GM23338 (cell line): Measurements from ENCODE around the gene C11orf52. TPM values are rescaled to one million over a fixed set of nuclear protein-coding genes. Genes with fewer than 3 reads are reported as not detected.

Experiments used
- ATAC-seq: fragments of 200-7000 bp; cut with Tn5 transposase; 3 replicates; pipeline ENCODE4 v1.9.1; 2020
- DNase-seq: peaks from one replicate; pipeline ENCODE4 v3.0.0-alpha.2; 2015; ENCODE audit warnings: low spot score
- H2AFZ ChIP-seq: fragments of 200-600 bp; sonication (generic); 2 replicates; pipeline ENCODE4 v1.8.0; 2016; ENCODE audit warnings: antibody characterized with exemption, mild to moderate bottlenecking, moderate library complexity
- H3F3A ChIP-seq: fragments of 200-600 bp; sonication (generic); replicated peaks from 2 replicates; pipeline ENCODE4 v1.8.0; 2017; ENCODE audit warnings: antibody characterized with exemption, mixed run types, low read depth
- H3K27ac ChIP-seq: fragments of 200-600 bp; sonication (generic); 2 replicates; pipeline ENCODE4 v1.6.1; 2016; ENCODE audit warnings: low read depth
- H3K27me3 ChIP-seq: fragments of 200-600 bp; sonication (generic); 2 replicates; pipeline ENCODE4 v1.8.0; 2016; ENCODE audit warnings: mild to moderate bottlenecking, mixed run types, moderate library complexity; ENCODE audit not compliant: insufficient read depth
- H3K36me3 ChIP-seq: fragments of 200-600 bp; sonication (generic); 2 replicates; pipeline ENCODE4 v1.8.0; 2016; ENCODE audit warnings: mild to moderate bottlenecking; ENCODE audit not compliant: insufficient read depth
- H3K4me1 ChIP-seq: fragments of 200-600 bp; sonication (generic); 2 replicates; pipeline ENCODE4 v1.8.0; 2016; ENCODE audit warnings: mild to moderate bottlenecking, moderate library complexity; ENCODE audit not compliant: insufficient read depth
- H3K4me2 ChIP-seq: fragments of 200-600 bp; sonication (generic); 2 replicates; pipeline ENCODE4 v1.7.1; 2017; ENCODE audit warnings: mixed run types
- H3K4me3 ChIP-seq: fragments of 200-600 bp; sonication (generic); 2 replicates; pipeline ENCODE4 v1.6.1; 2016; ENCODE audit warnings: mixed run types
- H3K79me2 ChIP-seq: fragments of 200-600 bp; sonication (generic); replicated peaks from 2 replicates; pipeline ENCODE4 v1.8.0; 2017; ENCODE audit warnings: mild to moderate bottlenecking; ENCODE audit not compliant: insufficient read depth
- H3K9me2 ChIP-seq: fragments of 200-600 bp; sonication (generic); 2 replicates; pipeline ENCODE4 v1.8.0; 2017; ENCODE audit not compliant: insufficient read depth
- H4K20me1 ChIP-seq: fragments of 200-600 bp; sonication (generic); replicated peaks from 2 replicates; pipeline ENCODE4 v1.8.0; 2017; ENCODE audit warnings: mild to moderate bottlenecking; ENCODE audit not compliant: insufficient read depth
- H3K27ac Mint-ChIP-seq: 2 replicates; pipeline ENCODE4 v1.8.0; 2020; ENCODE audit warnings: inconsistent platforms, mild to moderate bottlenecking, moderate library complexity, mixed read lengths
- H3K27me3 Mint-ChIP-seq: 3 replicates; pipeline ENCODE4 v1.8.0; 2022; ENCODE audit warnings: low read depth, mild to moderate bottlenecking, moderate library complexity, mixed read lengths, inconsistent platforms; ENCODE audit not compliant: insufficient read depth, poor library complexity
- H3K36me3 Mint-ChIP-seq: 3 replicates; pipeline ENCODE4 v1.8.0; 2021; ENCODE audit warnings: low read depth, mild to moderate bottlenecking, inconsistent platforms, moderate library complexity, mixed read lengths
- H3K4me1 Mint-ChIP-seq: 3 replicates; pipeline ENCODE4 v1.8.0; 2020; ENCODE audit warnings: mild to moderate bottlenecking, inconsistent platforms, mixed read lengths
- H3K4me3 Mint-ChIP-seq: 3 replicates; pipeline ENCODE4 v1.8.0; 2021; ENCODE audit warnings: moderate library complexity, mild to moderate bottlenecking, inconsistent platforms, mixed read lengths
- H3K9me3 Mint-ChIP-seq: 3 replicates; pipeline ENCODE4 v1.8.0; 2020; ENCODE audit warnings: moderate library complexity, mild to moderate bottlenecking, inconsistent platforms, mixed read lengths
- CREB1 ChIP-seq: fragments of 250-450 bp; sonication (Bioruptor Pico); IDR thresholded peaks from 2 replicates; pipeline ENCODE4 v1.5.0; 2020; ENCODE audit warnings: low read depth, mild to moderate bottlenecking, moderate library complexity
- CTCF ChIP-seq, 2 experiments: fragments of 200-600 bp in 1 of 2; sonication (generic) in 1 of 2; conservative IDR thresholded peaks; 2 replicates each; pipeline versions ENCODE4 v1.5.1 to v1.6.1; 2016 to 2017; ENCODE audit warnings: antibody characterized with exemption in 2 of 2, low read depth in 2 of 2, mild to moderate bottlenecking in 2 of 2, moderate library complexity in 1 of 2
- ETS1 ChIP-seq: IDR thresholded peaks from 2 replicates; pipeline ENCODE4 v1.6.1; 2016; ENCODE audit warnings: antibody characterized with exemption
- EZH2 ChIP-seq: fragments of 200-600 bp; sonication (generic); IDR thresholded peaks from one replicate; pipeline ENCODE4 v1.8.0; 2017; ENCODE audit warnings: antibody characterized with exemption, mild to moderate bottlenecking, low read depth; ENCODE audit not compliant: unreplicated experiment
- NANOG ChIP-seq: IDR thresholded peaks from 2 replicates; pipeline ENCODE4 v1.6.1; 2016; ENCODE audit warnings: antibody characterized with exemption, borderline replicate concordance
- POLR2AphosphoS5 ChIP-seq: IDR thresholded peaks from 2 replicates; pipeline ENCODE4 v1.6.1; 2016; ENCODE audit warnings: antibody characterized with exemption, low read depth
- REST ChIP-seq: IDR thresholded peaks from one replicate; pipeline ENCODE4 v1.6.1; 2018; ENCODE audit warnings: antibody characterized with exemption; ENCODE audit not compliant: unreplicated experiment
- ZNF114 ChIP-seq: fragments of 250-450 bp; sonication (Bioruptor Pico); IDR thresholded peaks from 2 replicates; pipeline ENCODE4 v1.5.0; 2020; ENCODE audit warnings: mild to moderate bottlenecking, moderate library complexity
- ZNF462 ChIP-seq: fragments of 250-450 bp; sonication (Bioruptor Pico); IDR thresholded peaks from 2 replicates; pipeline ENCODE4 v1.5.0; 2020; ENCODE audit warnings: mild to moderate bottlenecking, moderate library complexity
- polyA plus RNA-seq: library from polyadenylated mRNA; unstranded; fragments of >200 nt; fragmentation: Nextera tagmentation; extraction: Ambion mirVana; gene quantifications from 2 replicates; pipeline ENCODE4 v1.2.1, GENCODE V29; 2016
- total RNA-seq: library from RNA; depleted of rRNA; stranded (reverse); fragments of >200 nt; shearing (Covaris generic); gene quantifications from 2 replicates; pipeline ENCODE4 v1.2.3, GENCODE V29; 2014

Gene C11orf52
- total and polyA plus RNA-seq, 2 experiments from 2014 or later: 1.0 to 4.1 TPM

GRCh38 chr11:111917788-111918187, 925 bp upstream of the C11orf52 start (continued):
- TF ChIP-seq ETS1 (no peak), REST (no peak), CREB1 (no peak), ZNF114 (CRISPR knock-in tag) (no peak), EZH2 (no peak)

GRCh38 chr11:111920908-111921307, 2.2 kb downstream of the C11orf52 start:
- Histone ChIP-seq H3K79me2 (no peaks in the 10 kb centered on the region), H3K27me3 (no peaks in the 10 kb centered on the region), H3F3A (peaks cover 3% of the 10 kb centered on the region), H3K4me1 (peaks cover 28% of the 10 kb centered on the region), H3K4me2 (no peak overlapping the region), H2AFZ (no peak overlapping the region), H3K27ac (no peak overlapping the region), H3K4me3 (no peak overlapping the region), H4K20me1 (no peaks in the 10 kb centered on the region), H3K36me3 (no peaks in the 10 kb centered on the region), H3K9me2 (no peaks in the 10 kb centered on the region)
- H3K4me3 Mint-ChIP-seq: no peak overlapping the region
- H3K4me1 Mint-ChIP-seq: peaks cover 43% of the 10 kb centered on the region
- no peak overlapping the region for H3K27ac Mint-ChIP-seq
- H3K9me3 Mint-ChIP-seq: peaks cover 3% of the 10 kb centered on the region; the same call in 1 of the 3 replicates
- ATAC-seq: no peak
- peaks cover 6% of the 10 kb centered on the region for H3K27me3 Mint-ChIP-seq
- DNase-seq: no peak
- H3K36me3 Mint-ChIP-seq: no peaks in the 10 kb centered on the region
- TF ChIP-seq NANOG (no peak), CTCF (conservative IDR thresholded peaks at IDR 0.05; ENCODE audit: low read depth in 2 of 2) (no peak), ZNF462 (CRISPR knock-in tag) (no peak), REST (no peak), EZH2 (no peak), POLR2AphosphoS5 (no peak)
